GM12873 (cell line): ENCODE measurements around the gene ZNF30.

Experiments used
- CTCF ChIP-seq: IDR thresholded peaks from 2 replicates; pipeline ENCODE4 v1.5.1; 2012; ENCODE audit warnings: low read depth, mild to moderate bottlenecking, moderate library complexity, low read length, control low read depth; ENCODE audit not compliant: insufficient read depth; ENCODE audit errors: missing control alignments

ZNF30 gene

GRCh38 chr19:34910770-34911169 is 15.9 kb upstream of the ZNF30 start:
- TF ChIP-seq CTCF = no peak

- TF ChIP-seq CTCF = no peak
Measured at GRCh38 chr19:34918190-34918589, 8.5 kb upstream of the ZNF30 start.

GRCh38 chr19:34925278-34925855 is 1.3 kb upstream of the ZNF30 start:
- no peak for TF ChIP-seq CTCF

- no peak for TF ChIP-seq CTCF
Measured at GRCh38 chr19:34926361-34926684, 380 bp upstream of the ZNF30 start.

- TF ChIP-seq CTCF = no peak
Measured at GRCh38 chr19:34932494-34932893, 5.8 kb downstream of the ZNF30 start.

GRCh38 chr19:34936184-34936583 is 9.5 kb downstream of the ZNF30 start:
- no peak for TF ChIP-seq CTCF

- TF ChIP-seq CTCF = no peak
Measured at GRCh38 chr19:34938886-34939285, 12.2 kb downstream of the ZNF30 start.
